HG03066 (cell line): Measurements from ENCODE around the gene CFAP99.
"Not testable (repeated sequence)": the region's sequence is repeated elsewhere in the genome, so short reads cannot be mapped to it uniquely, and the experiment has no call there.

Experiments used
- ATAC-seq: cut with Tn5 transposase; IDR thresholded peaks from one replicate; pipeline ENCODE4 v1.9.1; 2021; ENCODE audit warnings: low read depth; ENCODE audit not compliant: unreplicated experiment

Gene CFAP99

GRCh38 chr4:2427383-2428334, 8.9 kb downstream of the CFAP99 start:
- no peak for ATAC-seq

DNA sequence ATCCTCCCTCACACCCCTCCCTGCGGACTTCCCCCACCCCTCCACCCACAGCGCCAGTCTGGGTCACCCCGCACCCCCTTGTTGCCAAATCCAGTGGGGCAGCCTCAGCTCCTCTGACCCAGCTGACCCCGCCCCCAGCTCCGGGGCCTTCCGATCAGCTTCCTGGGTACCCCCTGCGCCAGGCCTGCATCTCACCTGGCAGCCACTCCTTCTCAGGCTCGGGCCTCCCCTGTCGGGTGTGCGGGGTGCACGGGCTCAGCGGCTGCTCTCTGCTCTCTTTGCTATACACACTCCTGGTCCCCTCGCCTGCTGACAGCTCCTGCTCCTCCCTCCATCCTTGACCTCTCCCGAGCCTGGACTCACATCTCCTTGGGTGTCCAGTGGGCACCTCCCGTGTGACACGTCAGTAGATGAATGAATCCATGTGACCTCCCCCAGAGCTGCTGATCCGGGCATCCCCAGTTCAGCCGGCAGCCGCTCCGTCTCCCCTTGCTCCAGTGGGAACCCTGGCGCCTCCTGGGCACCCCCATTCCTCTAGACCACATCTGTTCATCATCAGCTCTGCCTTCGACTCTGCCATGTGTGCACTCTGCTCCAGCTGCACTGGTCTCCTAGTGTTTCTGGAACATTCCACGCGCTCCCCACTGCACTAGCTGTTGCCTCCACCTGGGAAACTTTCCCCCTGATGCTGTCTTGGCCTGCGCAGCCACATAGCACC, 9.9 kb downstream of the CFAP99 start:
- ATAC-seq, result no peak

- not testable (repeated sequence) for ATAC-seq
These were observed 11.4 kb downstream of the CFAP99 start for GRCh38 chr4:2429945-2430757.

- ATAC-seq, result no peak
These were observed 13.2 kb downstream of the CFAP99 start for GRCh38 chr4:2432004-2432403.

- ATAC-seq, result no peak
These were observed 14.3 kb downstream of the CFAP99 start for GRCh38 chr4:2432991-2433530.

- ATAC-seq, result no peak
These were observed 15.0 kb downstream of the CFAP99 start for GRCh38 chr4:2433609-2434350.

GRCh38 chr4:2434420-2434819, 15.7 kb downstream of the CFAP99 start:
- no peak for ATAC-seq

DNA sequence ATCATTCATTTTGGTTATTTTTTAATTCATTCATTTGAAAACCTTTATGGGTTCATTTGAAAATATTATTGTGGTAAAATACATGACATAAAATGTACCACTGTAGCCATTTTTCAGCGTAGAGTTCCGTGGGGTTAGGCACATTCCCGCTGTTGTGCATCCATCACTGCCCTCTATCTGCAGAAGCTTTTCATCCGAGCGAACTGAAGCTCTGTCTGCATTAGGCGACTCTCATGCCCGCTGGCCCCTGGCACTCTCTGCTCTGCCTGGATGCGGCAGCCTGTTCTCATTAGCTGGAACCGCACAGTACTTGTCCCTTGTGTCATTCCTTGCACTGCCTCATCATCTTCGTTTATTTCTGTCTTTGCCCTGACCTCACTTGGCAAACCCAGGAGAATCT, 17.5 kb downstream of the CFAP99 start:
- ATAC-seq, result no peak

DNA sequence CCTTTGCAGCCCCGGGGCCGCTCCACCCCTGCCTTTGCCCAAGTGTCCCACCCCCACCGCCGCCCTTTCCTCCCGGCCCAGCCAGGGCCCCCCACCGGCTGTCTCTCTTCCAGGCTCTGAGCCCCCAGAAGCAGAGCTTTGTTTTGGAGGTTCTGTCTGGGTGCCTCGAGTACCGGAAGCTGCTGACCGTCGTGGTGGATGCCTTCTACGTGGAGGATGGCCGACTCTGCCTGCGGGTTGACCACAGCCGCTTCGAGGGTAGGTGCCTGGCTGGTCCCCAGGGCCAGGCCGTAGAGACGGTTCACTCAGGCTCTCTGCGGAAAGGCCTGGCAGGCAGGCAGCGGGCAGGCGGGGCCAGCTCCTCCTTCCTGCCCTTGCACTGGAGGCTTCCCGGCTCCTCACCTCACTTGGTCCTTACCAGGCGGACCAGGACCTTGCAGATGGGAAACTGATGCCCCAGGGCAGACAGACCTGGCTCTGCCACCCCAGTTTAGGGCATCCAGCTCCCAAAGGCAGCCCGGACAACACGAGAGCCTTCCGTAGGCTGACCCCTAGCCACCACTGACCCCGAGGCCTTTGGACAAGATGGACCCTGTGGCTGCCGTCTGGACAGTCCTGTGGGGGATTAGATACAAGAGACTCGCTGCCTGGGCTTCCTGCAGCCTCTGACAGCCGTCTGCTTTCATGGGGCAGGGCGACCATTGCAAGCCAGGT, 18.2 kb downstream of the CFAP99 start:
- no peak for ATAC-seq

- ATAC-seq, result no peak
These were observed 18.9 kb downstream of the CFAP99 start for GRCh38 chr4:2437475-2438215.

DNA sequence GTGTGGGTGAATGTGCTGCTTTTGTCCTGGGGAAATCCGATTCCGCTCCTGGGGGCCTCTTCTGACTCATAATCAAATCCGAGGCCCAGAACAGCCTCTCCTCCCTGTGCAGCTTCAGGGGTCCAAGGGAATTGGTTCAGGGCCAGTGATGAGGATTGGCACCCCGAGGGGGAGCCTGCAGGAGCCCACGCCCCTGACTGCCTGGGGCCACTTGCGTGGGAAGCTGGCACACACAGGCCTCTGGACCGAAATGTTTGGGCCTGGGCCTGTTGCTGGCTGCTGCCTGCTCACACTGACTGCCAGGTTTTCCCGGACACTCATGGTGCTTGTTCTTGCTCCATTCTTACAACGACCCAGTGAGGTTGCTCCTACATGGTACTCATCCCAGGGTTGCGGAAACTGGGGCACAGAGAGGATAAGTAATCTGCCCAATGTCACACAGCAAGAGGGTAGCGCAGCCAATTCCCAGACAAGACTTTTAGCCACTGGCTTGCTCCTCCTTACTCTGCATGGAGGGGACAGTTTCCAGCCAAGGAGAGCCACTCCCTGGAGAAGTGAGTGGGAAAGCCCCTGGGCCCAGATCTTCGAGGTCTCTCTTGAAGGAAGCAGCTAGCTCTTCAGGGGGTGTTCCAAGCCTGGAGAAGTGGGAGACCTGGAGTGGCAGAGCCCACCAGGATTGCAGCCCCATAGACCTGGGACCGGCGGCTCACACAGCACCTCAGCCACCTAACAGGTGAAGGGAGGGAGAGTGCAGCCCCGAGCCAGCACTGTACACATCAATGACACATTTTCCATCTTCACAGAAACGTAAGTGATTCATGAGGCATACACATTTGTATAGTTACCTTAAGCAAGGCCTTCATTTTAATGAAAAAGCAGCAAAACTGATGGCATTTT, 20.3 kb downstream of the CFAP99 start:
- ATAC-seq, result no peak

DNA sequence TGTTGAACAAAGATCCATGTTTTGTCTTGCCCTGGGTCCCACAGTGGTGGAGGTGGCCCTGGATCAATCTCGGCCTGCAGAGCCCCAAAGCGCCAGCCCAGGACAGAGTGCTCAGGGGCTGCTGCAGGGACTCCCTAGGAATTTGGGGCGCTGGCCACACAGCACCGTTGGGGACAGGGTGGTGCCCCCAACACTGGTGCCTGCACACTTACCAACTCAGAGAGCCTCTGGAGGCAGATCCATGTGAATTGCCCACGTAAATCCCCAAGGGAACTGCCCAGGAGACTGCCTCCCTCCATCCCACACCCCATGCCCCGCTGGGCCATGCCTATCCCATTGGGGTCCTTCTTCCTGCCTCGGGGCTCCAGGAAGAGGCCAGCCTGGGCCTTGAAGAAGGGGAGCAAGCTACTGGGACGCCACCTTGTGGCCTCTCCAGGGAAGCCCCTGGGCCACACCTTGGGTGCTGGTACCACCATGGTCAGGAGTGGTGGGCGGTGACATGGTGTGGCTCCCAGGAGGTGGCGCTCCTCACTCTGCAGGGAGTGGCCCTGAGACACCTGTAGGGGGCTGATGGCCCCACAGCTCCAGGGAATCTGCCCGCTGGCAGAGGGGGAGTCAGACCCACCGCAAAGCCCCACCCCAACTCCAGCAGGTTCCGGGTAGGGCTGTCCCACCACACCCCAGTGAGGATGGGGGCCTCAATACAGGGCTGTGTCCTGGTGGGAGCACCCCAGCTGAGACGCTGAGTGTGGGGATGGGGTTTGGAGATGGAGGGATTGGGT, 22.8 kb downstream of the CFAP99 start:
- peak; percentile 74 for ATAC-seq

GRCh38 chr4:2442175-2442993, 23.6 kb downstream of the CFAP99 start:
- ATAC-seq, result no peak

GRCh38 chr4:2443061-2443730, 24.4 kb downstream of the CFAP99 start:
- no peak for ATAC-seq

GRCh38 chr4:2443956-2444740, 25.4 kb downstream of the CFAP99 start:
- no peak for ATAC-seq
